HEK293 (cell line): ENCODE measurements around the gene MALL.
"Not testable (repeated sequence)": the region's sequence is repeated elsewhere in the genome, so short reads cannot be mapped to it uniquely, and the experiment has no call there.

Experiments used
- CTCF ChIP-seq: fragments of 450-650 bp; formaldehyde crosslinking; IDR thresholded peaks from 2 replicates; pipeline ENCODE4 v1.5.1; 2016; ENCODE audit warnings: missing biosample characterization, missing genetic modification characterization
- KLF10 ChIP-seq: fragments of 450-650 bp; IDR thresholded peaks from 2 replicates; pipeline ENCODE4 v1.5.1; 2018; ENCODE audit warnings: missing biosample characterization, mild to moderate bottlenecking, missing genetic modification characterization
- KLF17 ChIP-seq: fragments of 450-650 bp; formaldehyde crosslinking; IDR thresholded peaks from 2 replicates; pipeline ENCODE4 v1.5.1; 2016; ENCODE audit warnings: missing biosample characterization, missing genetic modification characterization
- KLF9 ChIP-seq: fragments of 450-650 bp; formaldehyde crosslinking; IDR thresholded peaks from 2 replicates; pipeline ENCODE4 v1.5.1; 2016; ENCODE audit warnings: missing biosample characterization, missing genetic modification characterization, low read depth
- REST ChIP-seq: fragments of 450-650 bp; formaldehyde crosslinking; IDR thresholded peaks from 2 replicates; pipeline ENCODE4 v1.5.1; 2016; ENCODE audit warnings: missing biosample characterization, missing genetic modification characterization
- SP2 ChIP-seq: fragments of 450-650 bp; formaldehyde crosslinking; IDR thresholded peaks from 2 replicates; pipeline ENCODE4 v1.5.1; 2016; ENCODE audit warnings: missing biosample characterization, missing genetic modification characterization
- TCF7L2 ChIP-seq: IDR thresholded peaks from 2 replicates; pipeline ENCODE4 v1.6.1; 2011; ENCODE audit warnings: low read depth, mild to moderate bottlenecking, inconsistent platforms, low read length, moderate library complexity, borderline replicate concordance
- ZBTB1 ChIP-seq: fragments of 450-650 bp; formaldehyde crosslinking; IDR thresholded peaks from 2 replicates; pipeline ENCODE4 v1.5.1; 2016; ENCODE audit warnings: missing biosample characterization, missing genetic modification characterization
- ZBTB26 ChIP-seq: fragments of 450-650 bp; formaldehyde crosslinking; optimal IDR thresholded peaks from 2 replicates; pipeline ENCODE3; 2016; ENCODE audit warnings: missing biosample characterization, mild to moderate bottlenecking, missing genetic modification characterization
- ZBTB44 ChIP-seq: fragments of 450-650 bp; IDR thresholded peaks from 2 replicates; pipeline ENCODE4 v1.5.1; 2018; ENCODE audit warnings: missing biosample characterization, mild to moderate bottlenecking, missing genetic modification characterization
- ZNF10 ChIP-seq: fragments of 450-650 bp; formaldehyde crosslinking; IDR thresholded peaks from 2 replicates; pipeline ENCODE4 v1.5.1; 2017; ENCODE audit warnings: missing biosample characterization, missing genetic modification characterization
- ZNF114 ChIP-seq: fragments of 450-650 bp; formaldehyde crosslinking; IDR thresholded peaks from 2 replicates; pipeline ENCODE4 v1.5.0; 2017; ENCODE audit warnings: missing biosample characterization, missing genetic modification characterization
- ZNF37A ChIP-seq: fragments of 450-650 bp; IDR thresholded peaks from 2 replicates; pipeline ENCODE4 v1.5.1; 2018; ENCODE audit warnings: missing biosample characterization, missing genetic modification characterization

GRCh38 chr2:110078104-110078503 lies 37.5 kb downstream of the MALL start:
- TF ChIP-seq CTCF (tag by site-specific recombination); KLF10; ZNF10 (tag by site-specific recombination); TCF7L2; ZNF114; KLF17 (tag by site-specific recombination); SP2 (tag by site-specific recombination); REST (tag by site-specific recombination); ZNF37A; ZBTB44 (tag by site-specific recombination); ZBTB26 (tag by site-specific recombination); KLF9; ZBTB1 (tag by site-specific recombination): not testable (repeated sequence)
